ENCODE measurements around the gene ZC2HC1B. TPM values are rescaled to one million over a fixed set of nuclear protein-coding genes. Genes with fewer than 3 reads are reported as not detected.
"Not testable (repeated sequence)": the region's sequence is repeated elsewhere in the genome, so short reads cannot be mapped to it uniquely, and the experiment has no call there.

ZC2HC1B gene
- total RNA-seq, 1 donor from 2014 or later, result not detected

DNA sequence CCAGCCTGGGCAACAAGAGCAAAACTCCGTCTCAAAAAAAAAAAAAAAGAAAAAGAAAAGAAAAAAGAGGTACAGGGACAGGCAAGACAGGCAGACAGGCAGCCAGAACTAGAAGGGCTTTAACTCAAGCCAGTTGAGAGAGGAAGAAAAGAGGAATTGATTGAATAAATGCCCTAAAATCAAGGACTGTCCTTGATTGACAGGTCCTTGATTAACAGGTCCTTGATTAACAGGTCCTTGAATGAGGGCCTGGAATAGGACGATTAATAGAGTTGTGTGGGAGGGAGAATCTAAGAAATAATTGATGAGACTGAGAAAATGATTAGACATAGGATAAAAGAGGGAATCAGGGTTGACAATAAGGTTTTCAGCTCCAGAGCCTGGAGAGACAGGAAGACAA, 36.1 kb downstream of the ZC2HC1B start:
- Mint-ChIP-seq H3K9me3 (ENCODE audit: low read depth) (no peaks in the 10 kb centered on the region), H3K27ac (no peak overlapping the region), H3K36me3 (ENCODE audit: insufficient read depth) (no peaks in the 10 kb centered on the region), H3K27me3 (no peaks in the 10 kb centered on the region), H3K4me1 (ENCODE audit: low read depth) (peaks cover 8% of the 10 kb centered on the region), H3K4me3 (ENCODE audit: low read depth) (no peak overlapping the region)
- TF ChIP-seq, protein P1, sequence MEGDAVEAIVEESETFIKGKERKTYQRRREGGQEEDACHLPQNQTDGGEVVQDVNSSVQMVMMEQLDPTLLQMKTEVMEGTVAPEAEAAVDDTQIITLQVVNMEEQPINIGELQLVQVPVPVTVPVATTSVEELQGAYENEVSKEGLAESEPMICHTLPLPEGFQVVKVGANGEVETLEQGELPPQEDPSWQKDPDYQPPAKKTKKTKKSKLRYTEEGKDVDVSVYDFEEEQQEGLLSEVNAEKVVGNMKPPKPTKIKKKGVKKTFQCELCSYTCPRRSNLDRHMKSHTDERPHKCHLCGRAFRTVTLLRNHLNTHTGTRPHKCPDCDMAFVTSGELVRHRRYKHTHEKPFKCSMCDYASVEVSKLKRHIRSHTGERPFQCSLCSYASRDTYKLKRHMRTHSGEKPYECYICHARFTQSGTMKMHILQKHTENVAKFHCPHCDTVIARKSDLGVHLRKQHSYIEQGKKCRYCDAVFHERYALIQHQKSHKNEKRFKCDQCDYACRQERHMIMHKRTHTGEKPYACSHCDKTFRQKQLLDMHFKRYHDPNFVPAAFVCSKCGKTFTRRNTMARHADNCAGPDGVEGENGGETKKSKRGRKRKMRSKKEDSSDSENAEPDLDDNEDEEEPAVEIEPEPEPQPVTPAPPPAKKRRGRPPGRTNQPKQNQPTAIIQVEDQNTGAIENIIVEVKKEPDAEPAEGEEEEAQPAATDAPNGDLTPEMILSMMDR (IDR thresholded peaks at IDR 0.05; ENCODE audit: unreplicated experiment), result no peak
- DNase-seq (ENCODE audit: low spot score, unreplicated experiment), result no peak

DNA sequence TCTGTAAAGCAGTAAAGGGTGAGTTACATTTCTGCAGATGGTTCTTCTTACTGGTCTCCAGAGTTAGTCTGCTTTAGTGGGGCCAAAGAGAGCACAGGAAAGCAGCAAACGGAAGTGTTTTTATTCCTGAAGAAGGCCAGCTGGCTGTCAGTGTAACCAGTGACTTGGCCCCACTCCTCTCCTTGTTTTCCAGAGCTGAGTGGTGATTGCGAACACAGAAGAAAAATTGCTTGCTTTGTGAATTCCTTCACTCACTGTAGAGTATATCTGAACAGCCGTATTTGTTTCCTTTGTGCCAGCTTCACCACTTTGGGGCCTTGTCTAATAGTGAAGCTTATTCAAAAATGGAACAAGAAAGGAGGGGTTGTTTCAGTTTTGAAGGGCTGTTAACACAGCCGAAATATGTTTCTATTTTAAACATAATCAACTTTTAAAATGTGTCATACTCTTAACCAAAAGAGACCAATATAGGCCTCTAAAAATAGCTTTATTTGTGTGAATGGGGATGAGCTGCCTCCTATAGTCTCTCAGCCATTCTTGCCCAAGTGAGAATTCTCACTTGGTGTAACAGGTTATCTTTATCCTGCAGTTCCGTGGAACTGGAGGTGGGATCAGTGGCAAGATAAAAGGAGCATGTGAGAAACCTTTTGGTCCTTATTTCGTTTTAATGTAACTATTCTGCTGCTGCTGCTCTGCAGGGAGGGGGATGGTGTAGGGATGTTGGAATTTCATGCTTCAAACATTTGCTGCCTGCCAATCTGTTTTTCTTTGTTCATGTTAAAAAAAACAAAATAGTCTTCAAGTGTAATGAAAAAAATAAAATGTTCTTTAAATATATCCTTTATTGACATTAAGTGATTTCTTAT, 37.8 kb downstream of the ZC2HC1B start:
- Mint-ChIP-seq H3K9me3 (ENCODE audit: low read depth) (no peaks in the 10 kb centered on the region), H3K36me3 (ENCODE audit: insufficient read depth) (no peaks in the 10 kb centered on the region), H3K27ac (no peak overlapping the region), H3K27me3 (no peaks in the 10 kb centered on the region), H3K4me1 (ENCODE audit: low read depth) (peaks cover 2% of the 10 kb centered on the region), H3K4me3 (ENCODE audit: low read depth) (no peak overlapping the region)
- no peak for DNase-seq (ENCODE audit: low spot score, unreplicated experiment)
- TF ChIP-seq, protein P1 (IDR thresholded peaks at IDR 0.05; ENCODE audit: unreplicated experiment), result no peak

DNA sequence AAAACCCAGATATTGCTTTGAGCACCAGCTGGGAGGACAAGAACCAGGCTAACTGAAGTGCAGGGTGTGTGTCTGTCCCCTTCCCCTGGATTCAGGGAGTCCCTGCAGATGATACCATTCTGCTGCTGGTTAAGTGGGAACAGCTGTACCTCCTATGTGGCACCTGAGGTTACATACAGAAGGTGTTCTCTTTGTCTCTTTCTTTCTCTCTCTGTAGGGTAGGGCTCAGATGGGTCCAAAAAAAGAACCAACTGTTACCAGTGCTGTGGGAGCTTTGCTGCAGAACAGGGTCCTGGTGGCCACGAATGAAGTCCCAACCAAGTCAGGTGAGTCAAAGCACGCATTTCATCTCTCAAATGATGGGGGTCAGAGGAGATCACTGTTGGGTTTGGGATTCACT, 38.6 kb downstream of the ZC2HC1B start:
- no peak for DNase-seq (ENCODE audit: low spot score, unreplicated experiment)
- H3K4me3 Mint-ChIP-seq (ENCODE audit: low read depth), result no peak overlapping the region
- TF ChIP-seq, protein P1 (IDR thresholded peaks at IDR 0.05; ENCODE audit: unreplicated experiment), result no peak
- H3K27me3 Mint-ChIP-seq, result no peaks in the 10 kb centered on the region
- peaks cover 2% of the 10 kb centered on the region for H3K4me1 Mint-ChIP-seq (ENCODE audit: low read depth)
- no peaks in the 10 kb centered on the region for H3K36me3 Mint-ChIP-seq (ENCODE audit: insufficient read depth)
- no peaks in the 10 kb centered on the region for H3K9me3 Mint-ChIP-seq (ENCODE audit: low read depth)
- H3K27ac Mint-ChIP-seq, result no peak overlapping the region

DNA sequence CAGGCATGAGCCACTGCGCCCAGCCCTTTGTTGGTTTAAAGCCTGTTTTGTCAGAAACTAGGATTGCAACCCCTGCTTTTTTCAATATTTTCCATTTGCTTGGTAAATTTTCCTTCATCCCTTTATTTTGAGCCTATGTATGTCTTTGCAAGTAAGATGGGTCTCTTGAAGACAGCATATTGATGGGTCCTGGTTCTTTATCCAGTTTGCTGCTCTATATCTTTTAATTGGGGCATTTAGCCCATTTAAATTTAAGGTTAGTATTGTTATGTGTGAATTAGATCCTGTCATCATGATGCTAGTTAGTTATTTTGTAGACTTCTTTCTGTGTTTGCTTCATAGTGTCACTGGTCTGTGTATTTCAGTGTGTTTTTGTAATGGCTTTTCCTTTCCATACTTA, 46.8 kb downstream of the ZC2HC1B start:
- H3K9me3 Mint-ChIP-seq (ENCODE audit: low read depth), result peaks cover 26% of the 10 kb centered on the region
- no peaks in the 10 kb centered on the region for H3K4me1 Mint-ChIP-seq (ENCODE audit: low read depth)
- H3K27me3 Mint-ChIP-seq, result no peaks in the 10 kb centered on the region
- TF ChIP-seq, protein P1 (IDR thresholded peaks at IDR 0.05; ENCODE audit: unreplicated experiment), result no peak
- no peak overlapping the region for H3K27ac Mint-ChIP-seq
- no peak overlapping the region for H3K4me3 Mint-ChIP-seq (ENCODE audit: low read depth)
- peaks cover 1% of the 10 kb centered on the region for H3K36me3 Mint-ChIP-seq (ENCODE audit: insufficient read depth)
- no peak for DNase-seq (ENCODE audit: low spot score, unreplicated experiment)

DNA sequence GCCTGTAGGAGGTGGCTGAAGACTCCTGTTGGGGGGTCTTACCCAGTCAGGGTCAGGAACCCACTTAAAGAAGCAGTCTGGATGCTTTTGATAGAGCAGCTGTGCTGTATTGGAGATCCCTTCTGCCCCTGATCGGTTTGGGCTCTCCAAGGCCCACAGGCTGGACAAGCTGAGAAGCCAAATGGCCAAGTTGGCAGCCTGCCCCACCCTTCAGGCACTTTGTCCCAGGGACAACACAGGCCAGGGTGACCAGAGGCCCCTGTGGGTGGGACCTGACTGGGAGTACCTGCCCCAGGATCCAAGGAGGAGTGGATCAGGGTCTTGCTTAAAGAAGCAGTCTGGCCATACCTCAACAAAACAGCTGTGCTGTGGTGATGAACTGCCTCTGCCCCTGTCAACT, 48.4 kb downstream of the ZC2HC1B start:
- Mint-ChIP-seq H3K4me1 (ENCODE audit: low read depth) (no peaks in the 10 kb centered on the region), H3K27ac (no peak overlapping the region), H3K36me3 (ENCODE audit: insufficient read depth) (peaks cover 1% of the 10 kb centered on the region), H3K27me3 (no peaks in the 10 kb centered on the region), H3K9me3 (ENCODE audit: low read depth) (peaks cover 26% of the 10 kb centered on the region), H3K4me3 (ENCODE audit: low read depth) (no peak overlapping the region)
- TF ChIP-seq, protein P1 (IDR thresholded peaks at IDR 0.05; ENCODE audit: unreplicated experiment), result no peak
- no peak for DNase-seq (ENCODE audit: low spot score, unreplicated experiment)

DNA sequence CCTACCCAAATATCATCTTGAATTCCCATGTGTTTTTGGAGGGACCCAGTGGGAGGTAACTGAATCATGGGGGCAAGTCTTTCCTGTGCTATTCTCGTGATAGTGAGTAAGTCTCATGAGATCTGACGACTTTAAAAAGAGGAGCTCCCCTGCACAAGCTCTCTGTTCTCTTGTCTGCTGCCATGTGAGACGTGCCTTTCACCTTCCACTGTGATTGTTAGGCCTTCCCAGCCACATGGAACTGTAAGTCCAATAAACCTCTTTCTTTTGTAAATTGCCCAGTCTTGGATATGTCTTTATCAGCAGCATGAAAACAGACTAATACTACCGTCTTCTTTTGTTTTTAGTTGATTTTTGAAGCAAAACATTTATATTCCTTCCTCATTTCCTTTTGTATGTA, 52.8 kb downstream of the ZC2HC1B start:
- DNase-seq (ENCODE audit: low spot score, unreplicated experiment); H3K36me3 Mint-ChIP-seq (ENCODE audit: insufficient read depth); H3K4me1 Mint-ChIP-seq (ENCODE audit: low read depth); H3K27me3 Mint-ChIP-seq; H3K4me3 Mint-ChIP-seq (ENCODE audit: low read depth); H3K27ac Mint-ChIP-seq: not testable (repeated sequence)
- H3K9me3 Mint-ChIP-seq (ENCODE audit: low read depth), result peaks cover 22% of the 10 kb centered on the region
